Eye (tissue), 1 donor: ENCODE data around the gene DUS1L.

Source experiments
- DNase-seq: peaks from one replicate; pipeline ENCODE4 v3.0.0-alpha.2; 2015

The DUS1L gene

GRCh38 chr17:82087961-82088837, 22.6 kb upstream of the DUS1L start:
- no peak for DNase-seq

- DNase-seq, result no peak
These were observed 21.6 kb upstream of the DUS1L start for GRCh38 chr17:82086941-82087906.

- DNase-seq, result no peak
These were observed 20.5 kb upstream of the DUS1L start for GRCh38 chr17:82085931-82086764.

- DNase-seq, result no peak
These were observed 19.6 kb upstream of the DUS1L start for GRCh38 chr17:82085031-82085861.

GRCh38 chr17:82084373-82085030, 18.9 kb upstream of the DUS1L start:
- no peak for DNase-seq

GRCh38 chr17:82083533-82084359, 18.1 kb upstream of the DUS1L start:
- no peak for DNase-seq

- DNase-seq, result no peak
These were observed 17.4 kb upstream of the DUS1L start for GRCh38 chr17:82083009-82083408.

- DNase-seq, result no peak
These were observed 16.9 kb upstream of the DUS1L start for GRCh38 chr17:82082456-82082855.

- DNase-seq, result no peak
These were observed 16.4 kb upstream of the DUS1L start for GRCh38 chr17:82081966-82082365.

GRCh38 chr17:82081546-82081945, 15.9 kb upstream of the DUS1L start:
- DNase-seq, result no peak

- DNase-seq, result no peak
These were observed 15.3 kb upstream of the DUS1L start for GRCh38 chr17:82080789-82081464.

- DNase-seq, result no peak
These were observed 14.6 kb upstream of the DUS1L start for GRCh38 chr17:82080048-82080788.

- no peak for DNase-seq
These were observed 13.5 kb upstream of the DUS1L start for GRCh38 chr17:82079001-82079677.

- DNase-seq, result no peak
These were observed 12.8 kb upstream of the DUS1L start for GRCh38 chr17:82078433-82078832.

GRCh38 chr17:82077617-82078358, 12.2 kb upstream of the DUS1L start:
- DNase-seq, result no peak

- no peak for DNase-seq
These were observed 11.4 kb upstream of the DUS1L start for GRCh38 chr17:82076785-82077591.
